Colonic mucosa (tissue), 4 donors: ENCODE measurements around the gene DUSP5. TPM values are rescaled to one million over a fixed set of nuclear protein-coding genes. Genes with fewer than 3 reads are reported as not detected.

ENCODE experiments used
- DNase-seq: peaks from one replicate; pipeline ENCODE4 v3.0.0-alpha.2; 2020
- H3K27ac ChIP-seq: fragments of 200-600 bp; one replicate; pipeline ENCODE4 v1.8.0; 2021
- H3K27me3 ChIP-seq: fragments of 200-600 bp; one replicate; pipeline ENCODE4 v1.8.0; 2021
- H3K36me3 ChIP-seq: fragments of 200-600 bp; one replicate; pipeline ENCODE4 v1.8.0; 2021
- H3K4me1 ChIP-seq: fragments of 200-600 bp; one replicate; pipeline ENCODE4 v1.8.0; 2021; ENCODE audit warnings: mild to moderate bottlenecking
- H3K4me3 ChIP-seq: fragments of 200-600 bp; one replicate; pipeline ENCODE4 v1.8.0; 2021
- H3K9ac ChIP-seq, 2 donors: one replicate each; pipeline ENCODE4 v1.7.0; 2013; ENCODE audit warnings: control low read depth in 2 of 2, low read depth in 2 of 2, low read length in 2 of 2
- H3K9me3 ChIP-seq: fragments of 200-600 bp; one replicate; pipeline ENCODE4 v1.8.0; 2021
- intact Hi-C: fragments of 100-400 bp; cut with DNase I; formaldehyde crosslinking; loops from one replicate; pipeline ENCODE4 v1.14.1; 2022
- total RNA-seq, 2 donors: library from RNA; stranded (reverse); fragmentation: NEBNext Ultra II Directional in 1 of 2; extraction: Animal tissue kit (Norgen Biotek cat#: 25700) in 1 of 2; gene quantifications; one replicate each; pipeline ENCODE4 v1.2.1, GENCODE V29; 2021
- TF ChIP-seq, protein P1 (sequence below): fragments of 200-600 bp; IDR thresholded peaks from one replicate; pipeline ENCODE4 v1.8.0; 2022; ENCODE audit warnings: antibody characterized with exemption, mild to moderate bottlenecking
- donor health status: healthy.
- donor health status: DM: no; HTN: no; CAD: no.
- donor health status: DM: no; HTN: no; CAD: no.

Gene DUSP5
- total RNA-seq, 2 donors from 2014 or later, result 6.2 to 22.0 TPM

DNA sequence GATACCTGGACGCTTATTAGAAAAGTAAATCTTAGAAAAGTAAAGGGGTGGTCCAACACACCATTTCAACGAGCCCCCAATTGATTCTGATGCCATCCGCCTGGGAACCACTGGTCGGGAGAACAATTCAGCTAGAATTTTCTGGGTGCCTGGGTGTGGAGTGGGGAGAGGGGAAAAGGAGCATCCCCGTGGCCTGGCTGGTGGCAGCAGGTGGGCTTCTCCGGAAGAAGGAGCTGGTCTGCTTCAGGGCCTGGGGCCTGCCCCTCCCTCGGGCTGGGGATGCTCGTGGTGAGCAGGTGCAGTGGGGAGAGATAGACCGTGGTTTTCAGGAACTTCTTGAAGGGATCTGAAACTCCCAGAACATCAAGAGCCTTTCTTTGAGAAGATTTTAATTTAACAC lies 39.9 kb upstream of the DUSP5 start:
- H3K9ac ChIP-seq, result no peak overlapping the region
- DNase-seq, result no peak
- TF ChIP-seq, protein P1, sequence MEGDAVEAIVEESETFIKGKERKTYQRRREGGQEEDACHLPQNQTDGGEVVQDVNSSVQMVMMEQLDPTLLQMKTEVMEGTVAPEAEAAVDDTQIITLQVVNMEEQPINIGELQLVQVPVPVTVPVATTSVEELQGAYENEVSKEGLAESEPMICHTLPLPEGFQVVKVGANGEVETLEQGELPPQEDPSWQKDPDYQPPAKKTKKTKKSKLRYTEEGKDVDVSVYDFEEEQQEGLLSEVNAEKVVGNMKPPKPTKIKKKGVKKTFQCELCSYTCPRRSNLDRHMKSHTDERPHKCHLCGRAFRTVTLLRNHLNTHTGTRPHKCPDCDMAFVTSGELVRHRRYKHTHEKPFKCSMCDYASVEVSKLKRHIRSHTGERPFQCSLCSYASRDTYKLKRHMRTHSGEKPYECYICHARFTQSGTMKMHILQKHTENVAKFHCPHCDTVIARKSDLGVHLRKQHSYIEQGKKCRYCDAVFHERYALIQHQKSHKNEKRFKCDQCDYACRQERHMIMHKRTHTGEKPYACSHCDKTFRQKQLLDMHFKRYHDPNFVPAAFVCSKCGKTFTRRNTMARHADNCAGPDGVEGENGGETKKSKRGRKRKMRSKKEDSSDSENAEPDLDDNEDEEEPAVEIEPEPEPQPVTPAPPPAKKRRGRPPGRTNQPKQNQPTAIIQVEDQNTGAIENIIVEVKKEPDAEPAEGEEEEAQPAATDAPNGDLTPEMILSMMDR, result no peak
- H3K4me1 ChIP-seq, result no peaks in the 10 kb centered on the region
- H3K27me3 ChIP-seq, result no peaks in the 10 kb centered on the region
- intact Hi-C loops, result no loop called here
- no peaks in the 10 kb centered on the region for H3K9me3 ChIP-seq
- H3K4me3 ChIP-seq, result no peak overlapping the region
- no peaks in the 10 kb centered on the region for H3K36me3 ChIP-seq
- H3K27ac ChIP-seq, result no peak overlapping the region

DNA sequence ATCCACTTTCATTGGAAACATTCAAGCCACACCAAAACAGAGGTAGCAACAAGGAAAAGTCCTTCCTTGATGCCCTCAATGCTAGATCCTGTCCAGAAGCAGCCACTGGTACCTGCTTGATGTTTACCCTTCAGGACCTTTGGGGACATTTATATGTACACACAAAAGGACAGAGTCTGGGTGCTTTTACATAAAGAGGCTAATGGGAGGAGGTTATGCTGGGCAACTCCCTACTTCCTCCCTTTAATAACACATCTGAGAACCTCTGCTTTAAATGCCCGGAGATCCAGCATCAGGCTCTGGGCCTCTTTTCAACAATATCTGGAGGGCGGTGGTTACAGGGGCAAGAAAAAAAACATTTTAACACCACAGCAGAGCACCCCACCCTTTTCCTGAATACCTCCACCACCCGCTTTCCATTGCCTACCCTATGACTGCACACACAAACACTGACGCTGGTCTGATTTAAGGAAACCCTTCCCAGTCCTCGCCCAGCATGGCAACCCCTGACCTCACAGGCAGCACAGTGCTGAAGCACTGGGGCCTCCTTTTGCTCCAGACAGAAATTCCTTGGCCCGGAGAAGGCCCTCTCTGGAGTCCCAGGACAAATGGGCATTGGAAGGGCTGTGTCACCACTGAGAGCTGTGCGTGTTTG lies 39.3 kb upstream of the DUSP5 start:
- Histone ChIP-seq H3K9me3 (no peaks in the 10 kb centered on the region), H3K4me3 (no peak overlapping the region), H3K9ac (no peak overlapping the region), H3K27ac (no peak overlapping the region), H3K27me3 (no peaks in the 10 kb centered on the region), H3K4me1 (no peaks in the 10 kb centered on the region), H3K36me3 (no peaks in the 10 kb centered on the region)
- intact Hi-C loops, result no loop called here
- TF ChIP-seq, protein P1, result no peak
- DNase-seq, result no peak

DNA sequence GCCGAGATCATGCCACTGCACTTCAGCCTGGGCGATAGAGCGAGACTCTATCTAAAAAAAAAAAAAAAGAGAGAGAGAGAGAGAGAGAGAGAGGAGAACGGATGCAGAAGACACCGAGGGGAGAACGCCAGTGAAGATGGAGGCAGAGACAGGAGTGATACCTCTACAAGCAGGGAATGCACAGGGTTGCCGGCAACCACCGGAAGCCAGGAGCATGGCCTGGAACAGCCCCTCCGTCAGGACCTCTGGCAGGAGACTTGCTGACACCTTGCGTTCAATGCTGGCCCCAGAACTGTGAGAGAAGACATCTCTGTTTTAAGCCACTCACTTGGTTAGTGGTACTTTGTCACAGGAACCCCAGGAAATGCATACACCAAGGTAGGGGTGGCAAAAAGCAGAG lies 38.1 kb upstream of the DUSP5 start:
- Histone ChIP-seq H3K9me3 (no peaks in the 10 kb centered on the region), H3K9ac (no peak overlapping the region), H3K27ac (no peak overlapping the region), H3K4me1 (no peaks in the 10 kb centered on the region), H3K4me3 (no peak overlapping the region), H3K36me3 (no peaks in the 10 kb centered on the region), H3K27me3 (no peaks in the 10 kb centered on the region)
- no peak for DNase-seq
- TF ChIP-seq, protein P1, result no peak
- intact Hi-C loops, result no loop called here

- no peaks in the 10 kb centered on the region for H3K9me3 ChIP-seq
- no peaks in the 10 kb centered on the region for H3K4me1 ChIP-seq
- no peak for DNase-seq
- H3K9ac ChIP-seq, result no peak overlapping the region
- intact Hi-C loops, result no loop called here
- no peak overlapping the region for H3K4me3 ChIP-seq
- no peak overlapping the region for H3K27ac ChIP-seq
- H3K27me3 ChIP-seq, result no peaks in the 10 kb centered on the region
- TF ChIP-seq, protein P1, result no peak
- no peaks in the 10 kb centered on the region for H3K36me3 ChIP-seq
Measured at GRCh38 chr10:110460111-110460809, 37.4 kb upstream of the DUSP5 start.

DNA sequence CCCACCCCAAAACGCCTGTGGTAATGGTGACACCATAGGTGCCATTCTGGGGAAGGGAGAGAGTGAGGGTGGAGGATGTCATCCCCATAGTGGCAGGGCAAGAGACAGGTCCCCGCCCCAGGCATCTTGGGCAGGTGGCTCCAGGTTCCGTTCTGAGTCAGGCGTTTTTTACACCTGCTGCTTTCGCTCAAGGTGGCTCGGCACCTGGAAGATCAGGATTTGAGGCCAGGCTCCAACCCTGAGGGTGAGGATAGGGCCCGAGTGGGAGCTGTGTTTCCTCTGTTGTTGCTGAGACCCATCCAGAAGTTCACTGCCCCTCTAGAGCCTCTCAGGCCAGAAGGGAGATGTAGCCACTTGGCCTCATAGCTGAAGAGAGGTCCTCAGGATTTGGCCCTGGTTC lies 36.6 kb upstream of the DUSP5 start:
- Histone ChIP-seq H3K27ac (no peak overlapping the region), H3K27me3 (no peaks in the 10 kb centered on the region), H3K4me1 (no peaks in the 10 kb centered on the region), H3K9ac (no peak overlapping the region), H3K4me3 (no peak overlapping the region), H3K9me3 (no peaks in the 10 kb centered on the region), H3K36me3 (no peaks in the 10 kb centered on the region)
- intact Hi-C loops, result no loop called here
- TF ChIP-seq, protein P1, result no peak
- no peak for DNase-seq
